ENCODE results near the gene PACSIN2.

PACSIN2 gene

DNA sequence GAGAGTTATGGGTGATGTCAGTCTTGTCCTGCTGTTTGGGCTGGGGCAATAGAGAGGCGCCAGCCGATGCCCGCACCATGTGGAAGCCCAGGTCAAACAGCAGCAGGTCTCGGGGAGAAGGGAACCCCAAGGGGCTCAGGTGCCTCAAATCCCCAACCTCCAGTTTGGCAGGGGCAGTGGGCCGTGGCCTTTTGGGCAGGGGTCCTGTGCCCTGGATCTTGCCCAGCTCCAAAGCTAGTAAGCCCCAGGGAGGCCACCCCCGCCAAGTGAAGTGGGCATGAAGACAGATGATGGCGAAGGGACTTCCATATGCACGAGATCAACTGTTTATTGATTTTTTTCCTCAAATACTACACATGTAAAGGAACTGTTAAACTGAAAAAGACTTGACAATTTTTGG is 145.5 kb downstream of the PACSIN2 start:
- no peak for TF ChIP-seq ZFX (IDR thresholded peaks at IDR 0.05; ENCODE audit: borderline replicate concordance)
- TF ChIP-seq, protein P1, sequence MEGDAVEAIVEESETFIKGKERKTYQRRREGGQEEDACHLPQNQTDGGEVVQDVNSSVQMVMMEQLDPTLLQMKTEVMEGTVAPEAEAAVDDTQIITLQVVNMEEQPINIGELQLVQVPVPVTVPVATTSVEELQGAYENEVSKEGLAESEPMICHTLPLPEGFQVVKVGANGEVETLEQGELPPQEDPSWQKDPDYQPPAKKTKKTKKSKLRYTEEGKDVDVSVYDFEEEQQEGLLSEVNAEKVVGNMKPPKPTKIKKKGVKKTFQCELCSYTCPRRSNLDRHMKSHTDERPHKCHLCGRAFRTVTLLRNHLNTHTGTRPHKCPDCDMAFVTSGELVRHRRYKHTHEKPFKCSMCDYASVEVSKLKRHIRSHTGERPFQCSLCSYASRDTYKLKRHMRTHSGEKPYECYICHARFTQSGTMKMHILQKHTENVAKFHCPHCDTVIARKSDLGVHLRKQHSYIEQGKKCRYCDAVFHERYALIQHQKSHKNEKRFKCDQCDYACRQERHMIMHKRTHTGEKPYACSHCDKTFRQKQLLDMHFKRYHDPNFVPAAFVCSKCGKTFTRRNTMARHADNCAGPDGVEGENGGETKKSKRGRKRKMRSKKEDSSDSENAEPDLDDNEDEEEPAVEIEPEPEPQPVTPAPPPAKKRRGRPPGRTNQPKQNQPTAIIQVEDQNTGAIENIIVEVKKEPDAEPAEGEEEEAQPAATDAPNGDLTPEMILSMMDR (IDR thresholded peaks at IDR 0.05): no peak
- no peak overlapping the region for H3K27ac ChIP-seq

GRCh38 chr22:42868751-42869251 is 146.1 kb downstream of the PACSIN2 start:
- no peak overlapping the region for H3K27ac ChIP-seq
- TF ChIP-seq ZFX (IDR thresholded peaks at IDR 0.05; ENCODE audit: borderline replicate concordance): no peak
- TF ChIP-seq, protein P1 (IDR thresholded peaks at IDR 0.05): no peak

DNA sequence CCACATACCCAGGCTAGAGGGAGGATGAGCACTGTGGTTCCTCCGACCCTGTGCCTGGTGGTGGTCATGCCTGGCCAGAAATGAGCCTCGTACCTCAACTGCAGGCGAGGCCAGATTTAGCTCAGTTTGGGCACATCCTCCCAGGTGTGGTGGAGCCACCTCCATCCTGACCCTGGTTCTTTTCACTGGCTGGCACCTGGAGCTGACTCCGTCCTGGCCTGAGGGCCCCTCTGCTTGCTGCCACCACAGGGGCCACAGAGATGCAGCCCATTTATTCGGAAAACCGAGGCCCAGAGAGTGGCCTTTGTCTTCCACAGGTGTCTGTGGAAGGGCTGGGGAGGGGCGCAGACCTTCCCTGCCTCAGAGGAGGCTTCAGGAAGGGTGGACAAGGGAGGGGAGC is 148.8 kb downstream of the PACSIN2 start:
- no peak for TF ChIP-seq ZFX (IDR thresholded peaks at IDR 0.05; ENCODE audit: borderline replicate concordance)
- TF ChIP-seq, protein P1 (IDR thresholded peaks at IDR 0.05): no peak
- no peak overlapping the region for H3K27ac ChIP-seq

DNA sequence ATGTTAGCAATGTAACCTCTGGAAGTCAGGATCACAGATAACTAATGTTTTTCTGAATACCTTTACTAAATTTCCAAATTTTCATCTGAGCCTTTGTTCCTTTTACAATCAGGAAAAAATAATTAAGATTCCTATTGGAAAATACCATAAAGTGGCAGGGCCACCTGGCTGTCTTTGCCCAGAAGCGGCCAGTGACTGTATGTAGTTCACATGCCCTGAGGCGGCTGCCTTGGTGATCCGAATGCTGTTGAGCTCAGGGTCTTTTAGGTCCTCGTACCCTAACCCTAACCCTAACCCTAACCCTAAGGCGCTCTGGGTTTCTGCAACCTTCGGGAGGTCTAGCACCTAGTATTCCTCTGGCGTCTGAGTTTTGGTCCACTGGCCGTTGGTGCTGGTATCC is 149.4 kb downstream of the PACSIN2 start:
- H3K27ac ChIP-seq: no peak overlapping the region
- TF ChIP-seq, protein P1 (IDR thresholded peaks at IDR 0.05): no peak
- TF ChIP-seq ZFX (IDR thresholded peaks at IDR 0.05; ENCODE audit: borderline replicate concordance): no peak

GRCh38 chr22:42863349-42863961 is 151.5 kb downstream of the PACSIN2 start:
- no peak overlapping the region for H3K27ac ChIP-seq
- TF ChIP-seq ZFX (IDR thresholded peaks at IDR 0.05; ENCODE audit: borderline replicate concordance): no peak
- TF ChIP-seq, protein P1 (IDR thresholded peaks at IDR 0.05): no peak

DNA sequence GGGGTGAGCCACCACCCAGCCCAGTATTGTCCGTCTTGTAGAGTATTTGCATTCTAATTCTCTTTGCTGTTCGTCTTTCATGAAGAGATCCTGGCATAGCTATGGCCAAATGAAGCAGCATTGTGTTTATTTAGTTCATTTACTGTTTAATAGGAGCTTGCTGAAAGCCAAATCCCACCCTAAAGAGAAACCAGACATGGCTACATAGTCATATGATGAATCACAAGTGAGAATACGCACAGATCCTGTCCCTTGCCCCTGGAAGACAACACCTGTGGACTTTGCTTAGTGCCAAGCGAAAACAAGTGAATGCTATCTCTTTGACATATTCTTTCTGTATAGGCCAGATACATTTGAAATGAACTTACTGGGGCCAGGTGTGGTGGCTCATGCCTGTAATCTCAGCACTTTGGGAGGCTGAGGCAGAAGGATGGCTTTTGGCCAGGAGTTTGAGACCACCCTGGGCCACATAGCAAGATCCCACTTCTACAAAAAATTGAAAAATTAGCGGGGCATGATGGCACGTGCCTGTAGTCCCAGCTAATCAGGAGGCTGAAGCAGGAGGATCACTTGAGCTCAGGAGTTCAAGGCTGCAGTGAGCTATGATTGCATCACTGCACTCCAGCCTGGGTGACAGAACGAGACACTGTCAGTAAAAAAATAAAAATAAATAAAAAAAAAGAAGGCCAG is 152.8 kb downstream of the PACSIN2 start:
- H3K27ac ChIP-seq: no peak overlapping the region
- TF ChIP-seq, protein P1 (IDR thresholded peaks at IDR 0.05): no peak
- no peak for TF ChIP-seq ZFX (IDR thresholded peaks at IDR 0.05; ENCODE audit: borderline replicate concordance)

GRCh38 chr22:42860968-42861367 is 154.0 kb downstream of the PACSIN2 start:
- TF ChIP-seq ZFX (IDR thresholded peaks at IDR 0.05; ENCODE audit: borderline replicate concordance): no peak
- TF ChIP-seq, protein P1 (IDR thresholded peaks at IDR 0.05): no peak
- no peak overlapping the region for H3K27ac ChIP-seq
